Ascending aorta (tissue), 2 donors: ENCODE measurements around the gene EDIL3. TPM values are rescaled to one million over a fixed set of nuclear protein-coding genes. Genes with fewer than 3 reads are reported as not detected.

ENCODE experiments used
- DNase-seq, 2 donors: peaks; one replicate each; pipeline ENCODE4 v3.0.0-alpha.2; 2019; ENCODE audit warnings: low spot score in 2 of 2
- H3K27ac ChIP-seq, 2 donors: fragments of 200-600 bp; sonication (generic); one replicate each; pipeline ENCODE4 v1.5.1; 2016 to 2017; ENCODE audit warnings: mild to moderate bottlenecking in 1 of 2
- H3K27me3 ChIP-seq: fragments of 200-600 bp; sonication (generic); one replicate; pipeline ENCODE4 v1.5.1; 2017
- H3K36me3 ChIP-seq, 2 donors: fragments of 200-600 bp; sonication (generic); one replicate each; pipeline ENCODE4 v1.5.1; 2016
- H3K4me1 ChIP-seq, 2 donors: fragments of 200-600 bp; sonication (generic); one replicate each; pipeline ENCODE4 v1.5.1; 2016 to 2017; ENCODE audit warnings: mild to moderate bottlenecking in 1 of 2
- H3K4me3 ChIP-seq, 2 donors: fragments of 200-600 bp; sonication (generic); one replicate each; pipeline ENCODE4 v1.5.1; 2016 to 2017; ENCODE audit warnings: mild to moderate bottlenecking in 1 of 2
- H3K9me3 ChIP-seq, 2 donors: fragments of 200-600 bp; sonication (generic); one replicate each; pipeline ENCODE4 v1.5.1; 2016
- intact Hi-C: fragments of 100-400 bp; cut with DNase I; formaldehyde crosslinking; loops from one replicate; pipeline ENCODE4 v1.15.1; 2023
- total RNA-seq: library from RNA; depleted of rRNA; stranded (reverse); fragments of >200 nt; gene quantifications from one replicate; pipeline ENCODE4 v1.1.0, GENCODE V29; 2016
- TF ChIP-seq, protein P1 (sequence below), 3 experiments: fragments of 200-600 bp in 2 of 3; fragments of 450-650 bp in 1 of 3; sonication (generic) in 2 of 3; IDR thresholded peaks; one replicate each; pipeline ENCODE4 v1.5.1; 2016 to 2019; ENCODE audit warnings: antibody characterized with exemption in 3 of 3, mild to moderate bottlenecking in 1 of 3, moderate library complexity in 1 of 3

The EDIL3 gene
- total RNA-seq, 1 donor from 2014 or later: 68.1 TPM

DNA sequence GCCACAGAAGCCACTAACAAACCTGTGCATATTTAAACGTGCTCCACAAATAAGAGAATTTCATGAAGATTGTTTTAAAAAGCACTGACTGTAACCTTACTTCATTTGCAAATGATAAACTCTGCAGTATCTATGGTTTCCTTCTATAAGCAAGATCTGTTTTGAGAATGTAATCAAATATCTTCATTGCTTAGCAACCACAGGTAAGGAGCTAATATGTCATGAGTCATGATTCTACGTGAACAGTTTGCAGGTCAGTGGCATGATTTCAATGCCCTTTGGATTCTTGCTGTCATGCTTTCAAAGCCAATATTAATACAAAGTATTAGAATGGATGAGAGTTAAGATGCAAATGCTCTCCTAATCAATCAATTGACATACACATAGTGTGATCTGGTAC, 325.0 kb downstream of the EDIL3 start:
- TF ChIP-seq, protein P1, sequence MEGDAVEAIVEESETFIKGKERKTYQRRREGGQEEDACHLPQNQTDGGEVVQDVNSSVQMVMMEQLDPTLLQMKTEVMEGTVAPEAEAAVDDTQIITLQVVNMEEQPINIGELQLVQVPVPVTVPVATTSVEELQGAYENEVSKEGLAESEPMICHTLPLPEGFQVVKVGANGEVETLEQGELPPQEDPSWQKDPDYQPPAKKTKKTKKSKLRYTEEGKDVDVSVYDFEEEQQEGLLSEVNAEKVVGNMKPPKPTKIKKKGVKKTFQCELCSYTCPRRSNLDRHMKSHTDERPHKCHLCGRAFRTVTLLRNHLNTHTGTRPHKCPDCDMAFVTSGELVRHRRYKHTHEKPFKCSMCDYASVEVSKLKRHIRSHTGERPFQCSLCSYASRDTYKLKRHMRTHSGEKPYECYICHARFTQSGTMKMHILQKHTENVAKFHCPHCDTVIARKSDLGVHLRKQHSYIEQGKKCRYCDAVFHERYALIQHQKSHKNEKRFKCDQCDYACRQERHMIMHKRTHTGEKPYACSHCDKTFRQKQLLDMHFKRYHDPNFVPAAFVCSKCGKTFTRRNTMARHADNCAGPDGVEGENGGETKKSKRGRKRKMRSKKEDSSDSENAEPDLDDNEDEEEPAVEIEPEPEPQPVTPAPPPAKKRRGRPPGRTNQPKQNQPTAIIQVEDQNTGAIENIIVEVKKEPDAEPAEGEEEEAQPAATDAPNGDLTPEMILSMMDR (IDR thresholded peaks at IDR 0.05): no peak
- Histone ChIP-seq H3K4me3 (no peak overlapping the region), H3K4me1 (no peaks in the 10 kb centered on the region), H3K27ac (no peak overlapping the region), H3K27me3 (no peaks in the 10 kb centered on the region), H3K36me3 (peaks cover 0 to 6% of the 10 kb centered on the region in 2 donors), H3K9me3 (no peaks in the 10 kb centered on the region)
- intact Hi-C loops: no loop called here
- DNase-seq: no peak

DNA sequence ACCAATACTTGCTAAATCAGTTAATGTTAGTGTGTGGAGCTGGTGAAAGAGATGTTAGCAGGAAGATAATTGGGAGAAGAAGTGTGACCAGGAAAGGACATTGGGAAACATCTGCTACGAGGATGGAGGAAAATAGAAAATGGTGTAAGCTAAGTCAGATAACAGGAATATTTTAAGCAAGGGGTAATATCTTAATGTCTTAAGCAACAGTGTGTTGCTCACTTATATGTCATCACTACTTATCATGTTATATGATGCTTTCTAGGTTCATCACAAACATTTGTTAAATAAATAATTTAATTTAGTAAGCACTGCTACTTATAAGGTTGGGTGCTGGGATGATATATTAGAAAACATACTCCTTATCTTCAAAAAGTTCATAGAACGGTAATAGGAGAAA, 326.1 kb downstream of the EDIL3 start:
- TF ChIP-seq, protein P1 (IDR thresholded peaks at IDR 0.05): no peak
- intact Hi-C loops: no loop called here
- no peaks in the 10 kb centered on the region for H3K27me3 ChIP-seq
- H3K27ac ChIP-seq: no peak overlapping the region
- H3K36me3 ChIP-seq: peaks cover 0 to 6% of the 10 kb centered on the region in 2 donors
- no peak overlapping the region for H3K4me3 ChIP-seq
- H3K4me1 ChIP-seq: no peaks in the 10 kb centered on the region
- H3K9me3 ChIP-seq: no peaks in the 10 kb centered on the region
- DNase-seq: no peak

DNA sequence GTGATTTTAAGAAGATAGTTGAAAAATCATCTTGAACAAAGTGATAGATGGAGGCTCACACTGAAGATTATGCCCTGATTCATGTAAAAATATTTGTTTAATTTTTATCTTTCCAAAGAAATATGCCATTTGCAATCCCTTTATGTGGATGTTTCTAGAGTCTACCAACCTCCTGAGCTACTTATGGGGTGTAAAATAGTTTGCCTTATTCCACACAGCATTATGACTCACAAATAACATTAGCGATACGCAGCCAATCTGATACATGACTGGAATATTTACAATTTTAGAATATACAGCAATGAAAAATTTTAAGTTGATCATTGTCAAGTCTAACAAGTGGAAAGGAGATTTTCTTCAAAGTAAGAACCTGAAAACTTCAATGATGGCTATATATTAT, 327.5 kb downstream of the EDIL3 start:
- H3K4me3 ChIP-seq: no peak overlapping the region
- no peaks in the 10 kb centered on the region for H3K9me3 ChIP-seq
- no peak for DNase-seq
- H3K4me1 ChIP-seq: no peaks in the 10 kb centered on the region
- intact Hi-C loops: no loop called here
- H3K27ac ChIP-seq: no peak overlapping the region
- TF ChIP-seq, protein P1 (IDR thresholded peaks at IDR 0.05): no peak
- no peaks in the 10 kb centered on the region for H3K27me3 ChIP-seq
- H3K36me3 ChIP-seq: peaks cover 0 to 6% of the 10 kb centered on the region in 2 donors

DNA sequence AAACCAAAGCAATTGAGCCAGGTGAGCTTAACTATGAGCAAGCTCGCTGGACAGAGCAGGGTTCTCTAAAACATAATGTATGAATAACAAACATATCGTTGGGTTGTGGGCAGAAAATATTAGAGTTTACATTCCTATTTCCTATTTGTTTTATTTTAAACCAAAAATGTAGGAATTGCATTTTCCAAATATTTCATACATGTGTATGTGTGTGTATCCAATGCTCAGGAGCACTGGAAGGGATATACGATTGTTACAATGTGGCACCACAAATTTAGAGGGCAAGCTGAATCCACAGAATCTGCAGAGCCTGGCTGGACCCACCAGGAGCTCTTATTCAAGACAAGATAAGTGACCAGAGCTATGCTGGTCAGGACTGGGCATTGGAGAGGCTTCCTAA, 338.7 kb downstream of the EDIL3 start:
- H3K4me1 ChIP-seq: no peaks in the 10 kb centered on the region
- peaks cover 0 to 3% of the 10 kb centered on the region in 2 donors for H3K36me3 ChIP-seq
- TF ChIP-seq, protein P1 (IDR thresholded peaks at IDR 0.05): no peak
- H3K27ac ChIP-seq: no peak overlapping the region
- H3K9me3 ChIP-seq: peaks cover 5 to 9% of the 10 kb centered on the region in 2 donors
- H3K4me3 ChIP-seq: no peak overlapping the region
- H3K27me3 ChIP-seq: no peaks in the 10 kb centered on the region
- intact Hi-C loops: no loop called here
- DNase-seq: no peak

DNA sequence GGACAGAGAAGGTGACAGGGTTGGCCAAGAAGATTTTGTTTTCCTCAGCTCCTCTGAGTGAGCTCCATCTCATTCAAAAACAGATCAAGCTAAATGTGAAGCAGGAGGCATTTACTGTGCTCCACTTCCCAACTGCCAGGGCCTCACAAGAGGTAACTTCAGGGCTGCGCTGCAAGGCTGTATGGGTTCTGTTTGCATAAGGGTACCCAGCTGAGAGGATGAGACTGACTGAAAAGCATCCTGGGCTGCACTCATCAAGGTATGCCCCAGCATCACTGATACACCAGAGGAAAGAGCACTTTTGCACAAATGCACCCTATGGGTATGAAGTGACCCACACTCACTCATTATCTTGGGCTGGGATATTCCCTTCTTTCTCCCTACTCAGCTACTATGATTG, 347.8 kb downstream of the EDIL3 start:
- no peaks in the 10 kb centered on the region for H3K9me3 ChIP-seq
- TF ChIP-seq, protein P1 (IDR thresholded peaks at IDR 0.05): no peak
- no peaks in the 10 kb centered on the region for H3K27me3 ChIP-seq
- H3K4me3 ChIP-seq: no peak overlapping the region
- H3K27ac ChIP-seq: no peak overlapping the region
- no peaks in the 10 kb centered on the region for H3K36me3 ChIP-seq
- intact Hi-C loops: no loop called here
- DNase-seq: no peak
- no peaks in the 10 kb centered on the region for H3K4me1 ChIP-seq

DNA sequence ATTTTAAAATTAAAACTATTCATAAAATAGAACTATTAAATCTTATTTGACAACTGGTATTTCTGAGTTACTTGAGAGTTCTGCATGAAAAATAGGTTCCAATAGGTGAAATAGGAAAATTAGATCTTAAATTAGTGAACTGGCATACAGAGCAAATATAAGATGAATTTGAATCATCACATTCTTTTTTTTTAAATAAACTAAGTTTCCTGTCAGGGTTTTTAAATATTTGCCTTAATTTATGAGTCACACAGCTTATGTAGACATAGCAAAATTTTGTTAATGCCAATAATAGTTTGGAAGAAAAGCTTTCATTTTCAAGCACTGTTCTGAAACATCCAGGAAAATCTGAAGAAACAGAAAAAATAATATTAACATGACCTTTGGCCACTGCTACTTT, 352.4 kb downstream of the EDIL3 start:
- intact Hi-C loops: no loop called here

More for the DNA sequence above, 352.4 kb downstream of the EDIL3 start:
- H3K27ac ChIP-seq: peak overlapping the region in 1 of 2 donors; percentile 0
- H3K4me1 ChIP-seq: no peaks in the 10 kb centered on the region
- H3K27me3 ChIP-seq: no peaks in the 10 kb centered on the region
- no peaks in the 10 kb centered on the region for H3K36me3 ChIP-seq
- TF ChIP-seq, protein P1 (IDR thresholded peaks at IDR 0.05): no peak
- H3K9me3 ChIP-seq: no peaks in the 10 kb centered on the region
- no peak overlapping the region for H3K4me3 ChIP-seq
- DNase-seq: no peak
